HK-2 (cell line): Measurements from ENCODE around the gene EPS15.
"Not testable (repeated sequence)": the region's sequence is repeated elsewhere in the genome, so short reads cannot be mapped to it uniquely, and the experiment has no call there.

ENCODE experiments used
- DNase-seq: peaks from one replicate; pipeline ENCODE4 v3.0.0-alpha.2; 2018; ENCODE audit not compliant: unreplicated experiment

The EPS15 gene

GRCh38 chr1:51425273-51425672 is 93.8 kb downstream of the EPS15 start:
- DNase-seq = no peak

- no peak for DNase-seq
Observed at GRCh38 chr1:51423073-51423821, 95.8 kb downstream of the EPS15 start.

GRCh38 chr1:51422367-51423072 is 96.5 kb downstream of the EPS15 start:
- no peak for DNase-seq

GRCh38 chr1:51421964-51422363 is 97.1 kb downstream of the EPS15 start:
- DNase-seq = no peak

- no peak for DNase-seq
Observed at GRCh38 chr1:51420867-51421627, 98.0 kb downstream of the EPS15 start.

- no peak for DNase-seq
Observed at GRCh38 chr1:51418384-51418959, 100.6 kb downstream of the EPS15 start.

GRCh38 chr1:51417496-51418383 is 101.3 kb downstream of the EPS15 start:
- no peak for DNase-seq

- DNase-seq = no peak
Observed at GRCh38 chr1:51416910-51417309, 102.2 kb downstream of the EPS15 start.

- no peak for DNase-seq
Observed at GRCh38 chr1:51415963-51416362, 103.1 kb downstream of the EPS15 start.

GRCh38 chr1:51414811-51415210 is 104.3 kb downstream of the EPS15 start:
- DNase-seq = no peak

GRCh38 chr1:51411820-51412219 is 107.2 kb downstream of the EPS15 start:
- DNase-seq = not testable (repeated sequence)

GRCh38 chr1:51410568-51411460 is 108.3 kb downstream of the EPS15 start:
- no peak for DNase-seq

- not testable (repeated sequence) for DNase-seq
Observed at GRCh38 chr1:51409755-51410541, 109.1 kb downstream of the EPS15 start.

- no peak for DNase-seq
Observed at GRCh38 chr1:51392241-51392640, 126.8 kb downstream of the EPS15 start.

- not testable (repeated sequence) for DNase-seq
Observed at GRCh38 chr1:51390641-51391040, 128.4 kb downstream of the EPS15 start.

- not testable (repeated sequence) for DNase-seq
Observed at GRCh38 chr1:51387288-51387687, 131.8 kb downstream of the EPS15 start.

- DNase-seq = not testable (repeated sequence)
Observed at GRCh38 chr1:51386259-51386658, 132.8 kb downstream of the EPS15 start.

GRCh38 chr1:51385776-51386175 is 133.3 kb downstream of the EPS15 start:
- no peak for DNase-seq

GRCh38 chr1:51381964-51382363 is 137.1 kb downstream of the EPS15 start:
- no peak for DNase-seq
